ENCODE data around the gene CD58. TPM values are rescaled to one million over a fixed set of nuclear protein-coding genes. Genes with fewer than 3 reads are reported as not detected.

CD58 gene
- total RNA-seq, 4 donors from 2014 or later: 23.7 to 33.4 (median 28.0) TPM

DNA sequence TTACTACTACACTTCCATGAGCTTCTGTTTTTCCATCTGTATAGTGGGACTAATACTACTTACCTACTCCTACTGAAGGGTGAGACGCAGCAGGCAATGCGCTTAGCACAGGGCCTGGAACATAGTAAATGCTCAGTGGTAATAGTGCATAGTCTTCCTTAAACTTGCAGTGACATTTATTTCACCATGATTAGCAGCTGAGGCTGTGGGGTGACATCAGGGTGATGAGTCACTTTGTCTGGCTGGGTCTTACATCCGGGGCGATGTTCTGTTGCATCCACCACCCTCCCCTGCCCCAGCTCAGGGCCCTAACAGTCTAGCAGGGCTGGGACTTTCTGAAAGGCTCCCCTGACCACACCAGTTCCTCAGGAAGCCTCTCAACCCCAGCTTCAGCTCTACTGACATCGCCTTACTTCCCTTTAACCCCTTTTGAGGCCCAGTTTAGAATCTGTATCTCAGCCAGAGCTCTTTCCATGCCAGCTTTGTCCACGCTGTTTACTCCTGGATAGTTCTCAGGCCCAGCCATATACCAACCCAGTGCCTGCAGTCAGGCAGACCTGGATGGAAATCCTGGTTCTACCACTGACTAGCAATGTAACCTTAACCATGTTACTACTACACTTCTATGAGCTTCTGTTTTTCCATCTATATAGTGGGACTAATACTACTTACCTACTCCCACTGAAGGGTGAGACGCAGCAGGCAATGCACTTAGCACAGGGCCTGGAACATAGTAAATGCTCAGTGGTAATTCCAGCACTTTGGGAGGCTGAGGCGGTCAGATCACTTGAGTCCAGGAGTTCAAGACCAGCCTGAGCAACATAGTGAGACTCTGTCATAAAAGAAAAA lies 66.3 kb downstream of the CD58 start:
- Histone ChIP-seq H3K36me3 (no peaks in the 10 kb centered on the region), H3K4me1 (peaks cover 34% of the 10 kb centered on the region), H3K9me3 (no peaks in the 10 kb centered on the region), H3K4me3 (no peak overlapping the region), H3K27me3 (no peaks in the 10 kb centered on the region), H3K27ac (peak overlapping the region; percentile 44)
- DNase-seq (ENCODE audit: low spot score in 2 of 2): peak in 1 of 2 donors; percentile 83
- TF ChIP-seq, protein P1, sequence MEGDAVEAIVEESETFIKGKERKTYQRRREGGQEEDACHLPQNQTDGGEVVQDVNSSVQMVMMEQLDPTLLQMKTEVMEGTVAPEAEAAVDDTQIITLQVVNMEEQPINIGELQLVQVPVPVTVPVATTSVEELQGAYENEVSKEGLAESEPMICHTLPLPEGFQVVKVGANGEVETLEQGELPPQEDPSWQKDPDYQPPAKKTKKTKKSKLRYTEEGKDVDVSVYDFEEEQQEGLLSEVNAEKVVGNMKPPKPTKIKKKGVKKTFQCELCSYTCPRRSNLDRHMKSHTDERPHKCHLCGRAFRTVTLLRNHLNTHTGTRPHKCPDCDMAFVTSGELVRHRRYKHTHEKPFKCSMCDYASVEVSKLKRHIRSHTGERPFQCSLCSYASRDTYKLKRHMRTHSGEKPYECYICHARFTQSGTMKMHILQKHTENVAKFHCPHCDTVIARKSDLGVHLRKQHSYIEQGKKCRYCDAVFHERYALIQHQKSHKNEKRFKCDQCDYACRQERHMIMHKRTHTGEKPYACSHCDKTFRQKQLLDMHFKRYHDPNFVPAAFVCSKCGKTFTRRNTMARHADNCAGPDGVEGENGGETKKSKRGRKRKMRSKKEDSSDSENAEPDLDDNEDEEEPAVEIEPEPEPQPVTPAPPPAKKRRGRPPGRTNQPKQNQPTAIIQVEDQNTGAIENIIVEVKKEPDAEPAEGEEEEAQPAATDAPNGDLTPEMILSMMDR (IDR thresholded peaks at IDR 0.05): no peak
- TF ChIP-seq POLR2A (IDR thresholded peaks at IDR 0.05): no peak
- no peak for TF ChIP-seq POLR2AphosphoS5 (IDR thresholded peaks at IDR 0.05)
- no peak for TF ChIP-seq EP300 (IDR thresholded peaks at IDR 0.05)
- 62% methylated on average over 8 of the region's 8 CpGs for WGBS

GRCh38 chr1:116503546-116504307 lies 67.1 kb downstream of the CD58 start:
- no peak for DNase-seq (ENCODE audit: low spot score in 2 of 2)

GRCh38 chr1:116502671-116503314 lies 68.0 kb downstream of the CD58 start:
- no peak for DNase-seq (ENCODE audit: low spot score in 2 of 2)
- H3K36me3 ChIP-seq: no peaks in the 10 kb centered on the region
- 80% methylated on average over 5 of the region's 5 CpGs for WGBS
- H3K27me3 ChIP-seq: no peaks in the 10 kb centered on the region
- no peak overlapping the region for H3K27ac ChIP-seq
- no peaks in the 10 kb centered on the region for H3K9me3 ChIP-seq
- H3K4me1 ChIP-seq: peaks cover 33% of the 10 kb centered on the region
- no peak for TF ChIP-seq POLR2A (IDR thresholded peaks at IDR 0.05)
- no peak for TF ChIP-seq POLR2AphosphoS5 (IDR thresholded peaks at IDR 0.05)
- no peak for TF ChIP-seq EP300 (IDR thresholded peaks at IDR 0.05)
- TF ChIP-seq, protein P1 (IDR thresholded peaks at IDR 0.05): no peak
- H3K4me3 ChIP-seq: no peak overlapping the region

More at GRCh38 chr1:116503546-116504307, 67.1 kb downstream of the CD58 start:
- TF ChIP-seq, protein P1 (IDR thresholded peaks at IDR 0.05): no peak
- no peak for TF ChIP-seq POLR2A (IDR thresholded peaks at IDR 0.05)
- TF ChIP-seq EP300 (IDR thresholded peaks at IDR 0.05): no peak
- TF ChIP-seq POLR2AphosphoS5 (IDR thresholded peaks at IDR 0.05): no peak
- 89% methylated on average over 7 of the region's 7 CpGs for WGBS
- Histone ChIP-seq H3K36me3 (no peaks in the 10 kb centered on the region), H3K4me1 (peaks cover 33% of the 10 kb centered on the region), H3K4me3 (no peak overlapping the region), H3K9me3 (no peaks in the 10 kb centered on the region), H3K27ac (peak overlapping the region; percentile 44), H3K27me3 (no peaks in the 10 kb centered on the region)

DNA sequence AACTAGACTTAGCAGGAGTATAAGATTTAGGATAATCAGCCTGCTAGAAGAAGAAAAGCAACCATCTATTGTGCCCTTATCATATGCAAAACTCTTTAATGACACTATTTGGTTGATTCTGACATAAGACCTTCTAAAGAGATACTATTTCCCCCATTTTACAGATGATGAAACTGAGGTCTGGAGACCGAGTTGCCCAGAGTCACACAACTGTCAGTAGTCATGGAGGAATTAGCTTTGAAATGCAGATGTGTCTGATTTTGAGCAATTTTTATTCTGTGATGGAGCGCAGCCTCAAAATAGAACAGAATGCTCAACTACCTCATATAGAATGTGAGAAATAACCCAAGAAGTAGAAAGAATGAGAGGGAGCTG lies 69.0 kb downstream of the CD58 start:
- Histone ChIP-seq H3K4me1 (peaks cover 42% of the 10 kb centered on the region), H3K27me3 (no peaks in the 10 kb centered on the region), H3K9me3 (no peaks in the 10 kb centered on the region), H3K36me3 (no peaks in the 10 kb centered on the region), H3K4me3 (no peak overlapping the region), H3K27ac (no peak overlapping the region)
- TF ChIP-seq, protein P1 (IDR thresholded peaks at IDR 0.05): no peak
- TF ChIP-seq POLR2AphosphoS5 (IDR thresholded peaks at IDR 0.05): no peak
- no peak for TF ChIP-seq POLR2A (IDR thresholded peaks at IDR 0.05)
- no peak for TF ChIP-seq EP300 (IDR thresholded peaks at IDR 0.05)
- DNase-seq (ENCODE audit: low spot score in 2 of 2): no peak
- WGBS: 100% methylated on average over 2 of the region's 2 CpGs

Measured in suprapubic skin (tissue), 4 donors.